Adrenal gland (tissue), 5 donors: ENCODE measurements around the gene COPG1.

Source experiments
- CTCF ChIP-seq, 6 experiments: fragments of 450-650 bp in 4 of 6; fragments of 200-600 bp in 2 of 6; sonication (generic) in 1 of 6; IDR thresholded peaks; 1 replicate in 5 of 6; 2 replicates in 1 of 6; pipeline versions ENCODE4 v1.5.1 to v1.8.0; 2016 to 2021; ENCODE audit warnings: antibody characterized with exemption in 6 of 6, mild to moderate bottlenecking in 2 of 6, moderate library complexity in 1 of 6
- POLR2A ChIP-seq, 2 donors: fragments of 450-650 bp; IDR thresholded peaks; one replicate each; pipeline ENCODE4 v1.6.1; 2017; ENCODE audit warnings: antibody characterized with exemption in 2 of 2, mild to moderate bottlenecking in 2 of 2, moderate library complexity in 1 of 2
- donor health status: DM: no; HTN: no; CAD: no.

GRCh38 chr3:129286081-129286480 is 36.7 kb downstream of the COPG1 start:
- TF ChIP-seq POLR2A (IDR thresholded peaks at IDR 0.05) (no peak), CTCF (IDR thresholded peaks at IDR 0.05) (no peak)
